ENCODE data around the gene LRRC61.
"Not testable (repeated sequence)": the region's sequence is repeated elsewhere in the genome, so short reads cannot be mapped to it uniquely, and the experiment has no call there.

- TF ChIP-seq CTCF, POLR2A (IDR thresholded peaks at IDR 0.05): not testable (repeated sequence)
Observed at GRCh38 chr7:150278383-150278782, 44.8 kb upstream of the LRRC61 start.
